Pons (tissue), 1 donor: ENCODE results near the gene SACM1L.
A peak's percentile ranks its signal among the peaks of the same experiment; 100 is the strongest.
"Not testable (repeated sequence)": the region's sequence is repeated elsewhere in the genome, so short reads cannot be mapped to it uniquely, and the experiment has no call there.

Experiments
- DNase-seq: peaks from one replicate; pipeline ENCODE4 v3.0.0-alpha.2; 2016; ENCODE audit warnings: low spot score

Gene SACM1L

GRCh38 chr3:45692866-45693265 lies 3.7 kb downstream of the SACM1L start:
- DNase-seq: no peak

GRCh38 chr3:45693941-45694521 lies 4.8 kb downstream of the SACM1L start:
- no peak for DNase-seq

GRCh38 chr3:45695166-45695565 lies 6.0 kb downstream of the SACM1L start:
- DNase-seq: not testable (repeated sequence)

GRCh38 chr3:45700570-45701073 lies 11.4 kb downstream of the SACM1L start:
- DNase-seq: no peak

GRCh38 chr3:45701172-45701867 lies 12.1 kb downstream of the SACM1L start:
- no peak for DNase-seq

- no peak for DNase-seq
Observed at GRCh38 chr3:45704301-45704943, 15.2 kb downstream of the SACM1L start.

- DNase-seq: no peak
Observed at GRCh38 chr3:45705839-45706808, 16.9 kb downstream of the SACM1L start.

- DNase-seq: no peak
Observed at GRCh38 chr3:45711931-45712330, 22.7 kb downstream of the SACM1L start.

- DNase-seq: no peak
Observed at GRCh38 chr3:45712434-45713110, 23.4 kb downstream of the SACM1L start.

- no peak for DNase-seq
Observed at GRCh38 chr3:45715945-45716344, 26.7 kb downstream of the SACM1L start.

GRCh38 chr3:45716790-45717336 lies 27.7 kb downstream of the SACM1L start:
- no peak for DNase-seq

GRCh38 chr3:45719655-45720487 lies 30.7 kb downstream of the SACM1L start:
- no peak for DNase-seq

GRCh38 chr3:45724911-45725310 lies 35.7 kb downstream of the SACM1L start:
- DNase-seq: peak; percentile 4

GRCh38 chr3:45729614-45730013 lies 40.4 kb downstream of the SACM1L start:
- no peak for DNase-seq

GRCh38 chr3:45730409-45731154 lies 41.4 kb downstream of the SACM1L start:
- DNase-seq: peak; percentile 10

- no peak for DNase-seq
Observed at GRCh38 chr3:45736707-45737106, 47.5 kb downstream of the SACM1L start.

GRCh38 chr3:45737234-45737633 lies 48.0 kb downstream of the SACM1L start:
- DNase-seq: no peak

GRCh38 chr3:45739991-45740390 lies 50.8 kb downstream of the SACM1L start:
- no peak for DNase-seq

- no peak for DNase-seq
Observed at GRCh38 chr3:45741247-45741646, 52.1 kb downstream of the SACM1L start.
